Naive thymus-derived CD4-positive, alpha-beta T cell (primary cell): ENCODE results near the gene SPATA17. TPM values are rescaled to one million over a fixed set of nuclear protein-coding genes. Genes with fewer than 3 reads are reported as not detected.

Experiments
- ATAC-seq: fragments of 150-1000 bp; cut with Tn5 transposase; 2 replicates; pipeline ENCODE4 v1.10.0; 2021; ENCODE audit warnings: mild to moderate bottlenecking, moderate library complexity
- CTCF ChIA-PET: fragments of 350-600 bp; sonication (Branson Sonifier 250); formaldehyde crosslinking; loops from one replicate; lab custom pipeline; 2021; ENCODE audit warnings: antibody characterized with exemption; lab: Charles Lee
- POLR2A ChIA-PET: fragments of 350-600 bp; sonication (Branson Sonifier 250); formaldehyde crosslinking; loops from one replicate; lab custom pipeline; 2021; ENCODE audit warnings: antibody characterized with exemption, inconsistent platforms; lab: Charles Lee
- DNase-seq, 9 donors: peaks; one replicate each; pipeline versions ENCODE4 v3.0.0 to v3.0.0-alpha.2; 2020 to 2022; ENCODE audit warnings: mixed read lengths in 1 of 9
- H3K27ac ChIP-seq: one replicate; pipeline ENCODE4 v1.7.0; 2013; ENCODE audit warnings: mild to moderate bottlenecking, low read depth, low read length, moderate library complexity
- H3K27me3 ChIP-seq, 2 donors: one replicate each; pipeline ENCODE4 v1.7.0; 2013; ENCODE audit warnings: low read length in 2 of 2, mild to moderate bottlenecking in 2 of 2, moderate library complexity in 2 of 2; ENCODE audit not compliant: control insufficient read depth in 2 of 2, insufficient read depth in 2 of 2
- H3K36me3 ChIP-seq, 3 experiments: 1 replicate in 2 of 3; 2 replicates in 1 of 3; pipeline ENCODE4 v1.7.0; 2013; ENCODE audit warnings: low read length in 3 of 3, mild to moderate bottlenecking in 3 of 3, moderate library complexity in 1 of 3; ENCODE audit not compliant: insufficient read depth in 3 of 3, control insufficient read depth in 2 of 3
- H3K4me1 ChIP-seq, 2 donors: one replicate each; pipeline ENCODE4 v1.7.0; 2013; ENCODE audit warnings: low read length in 2 of 2, mild to moderate bottlenecking in 2 of 2, moderate library complexity in 1 of 2; ENCODE audit not compliant: control insufficient read depth in 2 of 2, insufficient read depth in 2 of 2
- H3K4me3 ChIP-seq: 2 replicates; pipeline ENCODE4 v1.7.0; 2013; ENCODE audit warnings: mild to moderate bottlenecking, low read length
- H3K9me3 ChIP-seq, 3 experiments: 1 replicate in 2 of 3; 2 replicates in 1 of 3; pipeline ENCODE4 v1.7.0; 2013; ENCODE audit warnings: low read length in 3 of 3; ENCODE audit not compliant: control insufficient read depth in 2 of 3
- H3K27ac Mint-ChIP-seq, 9 donors: one replicate each; pipeline ENCODE4 v1.8.0; 2020 to 2022; ENCODE audit warnings: mixed read lengths in 9 of 9, mild to moderate bottlenecking in 8 of 9, moderate library complexity in 5 of 9, inconsistent platforms in 2 of 9
- H3K27me3 Mint-ChIP-seq, 5 donors: one replicate each; pipeline ENCODE4 v1.8.0; 2021 to 2022; ENCODE audit warnings: mixed read lengths in 5 of 5, mild to moderate bottlenecking in 1 of 5
- H3K36me3 Mint-ChIP-seq, 5 donors: one replicate each; pipeline ENCODE4 v1.8.0; 2020 to 2022; ENCODE audit warnings: mixed read lengths in 5 of 5, mild to moderate bottlenecking in 3 of 5, inconsistent platforms in 1 of 5
- H3K4me1 Mint-ChIP-seq, 7 donors: one replicate each; pipeline ENCODE4 v1.8.0; 2020 to 2022; ENCODE audit warnings: mixed read lengths in 7 of 7, mild to moderate bottlenecking in 3 of 7, inconsistent platforms in 1 of 7
- H3K4me3 Mint-ChIP-seq, 10 donors: one replicate each; pipeline ENCODE4 v1.8.0; 2020 to 2022; ENCODE audit warnings: mild to moderate bottlenecking in 10 of 10, mixed read lengths in 10 of 10, moderate library complexity in 6 of 10, inconsistent platforms in 2 of 10
- H3K9me3 Mint-ChIP-seq, 11 donors: one replicate each; pipeline ENCODE4 v1.8.0; 2020 to 2022; ENCODE audit warnings: mixed read lengths in 11 of 11, mild to moderate bottlenecking in 4 of 11, inconsistent platforms in 1 of 11, moderate library complexity in 1 of 11
- intact Hi-C, 2 donors: fragments of 100-400 bp; cut with micrococcal nuclease; formaldehyde crosslinking; loops; one replicate each; pipeline ENCODE4 v1.15.1; 2023
- polyA plus RNA-seq, 2 donors: library from polyadenylated mRNA; unstranded; fragments of 300-500 nt; fragmentation: Illumina TruSeq; gene quantifications; one replicate each; pipeline ENCODE4 v1.2.3, GENCODE V29; 2021
- total RNA-seq, 6 experiments: library from RNA in 5 of 6; stranded (reverse) in 5 of 6; gene quantifications; 1 replicate in 5 of 6; 2 replicates in 1 of 6; pipeline ENCODE4 v1.2.3 and lab custom pipeline; 2021 to 2026

Gene SPATA17
- total and polyA plus RNA-seq, 7 experiments from 2014 or later = not detected

DNA sequence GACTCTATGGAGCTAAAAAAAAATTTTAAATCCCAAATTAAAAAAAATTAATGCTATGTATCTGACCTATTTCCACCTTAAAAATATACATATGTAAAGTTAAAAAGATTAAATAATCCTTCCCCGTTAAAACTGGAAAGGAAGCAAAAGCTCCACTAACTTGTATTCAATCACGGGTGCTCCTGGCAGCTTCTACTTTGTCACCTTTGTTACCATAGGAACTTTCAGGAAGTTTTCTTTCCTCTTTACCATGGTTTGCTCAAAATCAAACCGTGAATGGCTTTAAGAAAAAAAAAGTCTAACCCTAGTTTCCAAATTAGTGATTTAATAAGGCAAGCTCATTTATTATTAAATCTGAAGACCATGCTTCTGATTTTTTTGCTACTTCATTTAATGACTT, 3.7 kb upstream of the SPATA17 start:
- intact Hi-C loops = no loop called here
- Mint-ChIP-seq H3K36me3 (peaks cover 0 to 10% (median 9%) of the 10 kb centered on the region in 5 donors), H3K4me3 (no peak overlapping the region), H3K27me3 (no peaks in the 10 kb centered on the region), H3K27ac (no peak overlapping the region), H3K9me3 (peaks cover 0 to 1% (median 0%) of the 10 kb centered on the region in 11 donors), H3K4me1 (peaks cover 19 to 76% (median 60%) of the 10 kb centered on the region in 7 donors)
- ChIA-PET CTCF (no interaction called here), POLR2A (interaction anchor here (0.9 kb wide), 1 partner anchor 10 kb away, joined by 3 read pairs; no protein-coding TSS in a partner anchor)
- no peak for DNase-seq
- ATAC-seq = no peak
- Histone ChIP-seq H3K4me3 (no peak overlapping the region), H3K9me3 (no peaks in the 10 kb centered on the region), H3K36me3 (peaks cover 0 to 4% (median 0%) of the 10 kb centered on the region in 3 experiments), H3K4me1 (peaks cover 6 to 12% of the 10 kb centered on the region in 2 donors), H3K27ac (no peak overlapping the region), H3K27me3 (no peaks in the 10 kb centered on the region)

DNA sequence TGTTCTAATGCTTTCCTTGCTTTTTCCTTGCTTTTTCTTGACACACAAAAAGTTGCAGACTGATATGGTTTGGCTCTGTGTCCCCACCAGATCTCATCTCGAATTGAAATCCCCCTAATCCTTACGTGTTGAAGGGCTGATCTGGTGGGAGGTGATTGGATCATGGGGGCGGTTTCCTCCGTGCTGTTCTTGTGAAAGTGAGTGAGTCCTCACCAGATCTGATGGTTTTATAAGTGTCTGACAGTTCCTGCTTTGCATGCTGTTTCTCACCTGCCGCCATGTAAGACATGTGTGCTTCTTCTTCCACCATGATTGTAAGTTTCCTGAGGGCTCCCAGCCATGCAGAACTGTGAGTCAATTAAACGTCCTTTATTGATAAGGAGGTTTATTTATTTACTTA, 11.3 kb downstream of the SPATA17 start:
- H3K27ac Mint-ChIP-seq = no peak overlapping the region
- H3K36me3 ChIP-seq = no peaks in the 10 kb centered on the region
- ATAC-seq (no peak), DNase-seq (no peak)
- H3K4me1 ChIP-seq = no peaks in the 10 kb centered on the region
- CTCF ChIA-PET = no interaction called here
- POLR2A ChIA-PET = no interaction called here
- H3K4me3 ChIP-seq = no peak overlapping the region
- peaks cover 19 to 35% (median 30%) of the 10 kb centered on the region in 5 donors for H3K27me3 Mint-ChIP-seq
- intact Hi-C loops = no loop called here
- peaks cover 0 to 8% (median 0%) of the 10 kb centered on the region in 11 donors for H3K9me3 Mint-ChIP-seq
- no peaks in the 10 kb centered on the region for H3K4me1 Mint-ChIP-seq
- peaks cover 0 to 3% of the 10 kb centered on the region in 2 donors for H3K27me3 ChIP-seq
- H3K36me3 Mint-ChIP-seq = no peaks in the 10 kb centered on the region
- H3K27ac ChIP-seq = no peak overlapping the region
- H3K9me3 ChIP-seq = no peaks in the 10 kb centered on the region
- no peak overlapping the region for H3K4me3 Mint-ChIP-seq

DNA sequence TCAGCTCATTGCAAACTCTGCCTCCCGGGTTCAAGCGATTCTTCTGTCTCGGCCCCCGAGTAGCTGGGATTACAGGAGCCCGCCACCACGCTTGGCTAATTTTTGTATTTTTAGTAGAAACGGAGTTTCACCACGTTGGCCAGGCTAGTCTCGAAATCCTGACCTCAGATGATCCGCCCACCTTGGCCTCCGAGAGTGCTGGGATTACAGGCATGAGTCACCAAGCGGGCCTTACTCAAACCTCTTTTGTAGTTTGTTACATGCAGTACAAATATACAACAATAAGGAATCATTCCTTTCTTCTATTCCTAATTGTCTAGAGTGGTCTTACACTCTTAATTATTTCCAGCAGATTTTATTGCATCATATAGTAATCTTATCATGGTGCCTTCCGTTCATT, 16.6 kb downstream of the SPATA17 start:
- Histone ChIP-seq H3K4me3 (no peak overlapping the region), H3K9me3 (no peaks in the 10 kb centered on the region), H3K27me3 (peaks cover 0 to 2% of the 10 kb centered on the region in 2 donors), H3K4me1 (no peaks in the 10 kb centered on the region), H3K36me3 (no peaks in the 10 kb centered on the region), H3K27ac (no peak overlapping the region)
- CTCF ChIA-PET = no interaction called here
- DNase-seq = no peak
- Mint-ChIP-seq H3K36me3 (no peaks in the 10 kb centered on the region), H3K27ac (no peak overlapping the region), H3K4me1 (no peaks in the 10 kb centered on the region), H3K4me3 (no peak overlapping the region), H3K9me3 (no peaks in the 10 kb centered on the region), H3K27me3 (peaks cover 0 to 21% (median 6%) of the 10 kb centered on the region in 5 donors)
- no peak for ATAC-seq
- intact Hi-C loops = no loop called here
- POLR2A ChIA-PET = no interaction called here

DNA sequence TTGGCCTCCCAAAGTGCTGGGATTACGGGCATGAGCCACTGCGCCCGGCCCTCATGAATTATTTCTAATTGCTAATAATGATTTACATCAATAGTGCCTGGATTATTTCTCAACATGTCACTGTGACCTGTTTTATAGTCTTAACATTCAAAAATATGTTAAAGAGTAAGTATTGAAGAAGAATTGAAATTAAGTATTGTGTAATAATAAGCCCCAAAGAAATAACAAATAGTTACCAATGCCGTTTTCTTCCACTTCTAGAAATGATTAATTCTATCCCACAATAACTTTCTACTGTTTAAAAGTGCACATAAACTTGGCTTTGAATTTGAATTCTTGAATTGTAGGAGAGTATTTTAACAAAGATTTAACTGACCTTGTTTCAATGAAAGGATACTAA, 19.5 kb downstream of the SPATA17 start:
- no peak for ATAC-seq
- Histone ChIP-seq H3K36me3 (no peaks in the 10 kb centered on the region), H3K4me3 (no peak overlapping the region), H3K27me3 (no peaks in the 10 kb centered on the region), H3K4me1 (no peaks in the 10 kb centered on the region), H3K9me3 (no peaks in the 10 kb centered on the region), H3K27ac (no peak overlapping the region)
- intact Hi-C loops = no loop called here
- Mint-ChIP-seq H3K9me3 (no peaks in the 10 kb centered on the region), H3K36me3 (no peaks in the 10 kb centered on the region), H3K27me3 (peaks cover 2 to 17% (median 7%) of the 10 kb centered on the region in 5 donors), H3K4me3 (no peak overlapping the region), H3K27ac (no peak overlapping the region), H3K4me1 (no peaks in the 10 kb centered on the region)
- POLR2A ChIA-PET = no interaction called here
- CTCF ChIA-PET = no interaction called here
- no peak for DNase-seq

DNA sequence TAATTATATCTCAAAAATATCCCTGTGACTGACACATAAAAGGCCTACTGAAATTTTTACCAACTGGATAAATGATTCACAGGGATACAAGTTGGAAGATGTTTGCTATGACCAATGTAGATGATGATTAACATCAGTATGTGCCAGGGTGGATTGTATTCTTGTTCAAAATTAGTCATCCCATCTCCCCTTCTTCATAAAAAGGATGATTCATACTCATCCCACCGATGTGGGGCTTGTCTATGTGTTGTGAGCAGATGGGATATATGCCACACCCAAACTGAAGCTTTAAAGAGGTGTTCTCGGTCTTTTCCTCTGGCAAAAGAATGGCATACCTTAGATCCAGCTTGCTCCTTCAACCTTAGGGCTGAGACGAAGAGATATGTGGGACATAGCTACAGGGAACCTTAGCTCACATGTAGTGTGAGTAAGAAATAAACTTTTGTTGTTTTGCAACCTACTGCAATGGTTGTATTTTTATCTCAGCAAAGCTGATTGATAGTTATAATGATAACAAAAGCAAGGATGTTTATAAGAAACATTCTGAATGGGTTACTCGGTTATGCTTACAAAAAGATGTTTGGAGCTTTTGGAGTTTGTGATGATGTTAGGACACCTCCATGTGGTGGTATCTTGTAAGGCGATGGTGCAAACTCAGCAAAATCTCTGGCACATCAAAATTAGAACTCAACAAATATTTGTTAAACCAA, 29.4 kb downstream of the SPATA17 start:
- POLR2A ChIA-PET = no interaction called here
- Mint-ChIP-seq H3K27ac (no peak overlapping the region), H3K36me3 (peaks cover 0 to 4% (median 0%) of the 10 kb centered on the region in 5 donors), H3K27me3 (peaks cover 0 to 8% (median 7%) of the 10 kb centered on the region in 5 donors), H3K4me1 (no peaks in the 10 kb centered on the region), H3K9me3 (peaks cover 0 to 4% (median 0%) of the 10 kb centered on the region in 11 donors), H3K4me3 (no peak overlapping the region)
- peaks cover 0 to 3% of the 10 kb centered on the region in 2 donors for H3K27me3 ChIP-seq
- H3K36me3 ChIP-seq = no peaks in the 10 kb centered on the region
- intact Hi-C loops = no loop called here
- ATAC-seq = no peak
- CTCF ChIA-PET = no interaction called here
- no peak overlapping the region for H3K27ac ChIP-seq
- DNase-seq = peak in 1 of 9 donors; percentile 2
- no peaks in the 10 kb centered on the region for H3K4me1 ChIP-seq
- no peak overlapping the region for H3K4me3 ChIP-seq
- no peaks in the 10 kb centered on the region for H3K9me3 ChIP-seq

DNA sequence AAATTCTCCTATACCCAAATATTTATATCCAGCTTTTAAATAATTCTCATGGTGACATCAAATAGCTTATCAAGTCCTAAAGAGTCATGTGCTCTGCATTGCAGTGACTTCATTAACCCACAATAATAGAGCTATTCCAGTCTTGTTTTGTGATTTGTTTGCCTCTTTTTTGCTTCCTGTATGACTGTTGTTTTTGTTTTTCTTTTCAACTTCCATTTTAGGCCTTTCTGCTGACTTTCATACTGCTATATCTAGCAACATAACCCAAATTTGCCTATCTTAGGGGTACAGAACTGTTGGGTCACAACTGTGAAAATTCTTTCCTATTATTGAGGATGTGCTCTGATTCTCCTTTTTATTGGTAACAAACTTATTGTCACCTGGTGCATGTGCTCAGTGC, 30.3 kb downstream of the SPATA17 start:
- POLR2A ChIA-PET = no interaction called here
- Mint-ChIP-seq H3K9me3 (peaks cover 0 to 4% (median 0%) of the 10 kb centered on the region in 11 donors), H3K27me3 (peaks cover 0 to 12% (median 6%) of the 10 kb centered on the region in 5 donors), H3K4me3 (no peak overlapping the region), H3K4me1 (no peaks in the 10 kb centered on the region), H3K27ac (no peak overlapping the region), H3K36me3 (peaks cover 0 to 4% (median 0%) of the 10 kb centered on the region in 5 donors)
- no peak for ATAC-seq
- peaks cover 0 to 3% of the 10 kb centered on the region in 2 donors for H3K27me3 ChIP-seq
- CTCF ChIA-PET = no interaction called here
- H3K4me3 ChIP-seq = no peak overlapping the region
- intact Hi-C loops = no loop called here
- H3K4me1 ChIP-seq = no peaks in the 10 kb centered on the region
- no peaks in the 10 kb centered on the region for H3K36me3 ChIP-seq
- H3K9me3 ChIP-seq = no peaks in the 10 kb centered on the region
- H3K27ac ChIP-seq = no peak overlapping the region
- DNase-seq = no peak
